Ascending aorta (tissue), 2 donors: ENCODE data around the gene BIN2. TPM values are rescaled to one million over a fixed set of nuclear protein-coding genes. Genes with fewer than 3 reads are reported as not detected.
"Not testable (repeated sequence)": the region's sequence is repeated elsewhere in the genome, so short reads cannot be mapped to it uniquely, and the experiment has no call there.

ENCODE experiments used
- DNase-seq, 2 donors: peaks; one replicate each; pipeline ENCODE4 v3.0.0-alpha.2; 2019; ENCODE audit warnings: low spot score in 2 of 2
- H3K27ac ChIP-seq, 2 donors: fragments of 200-600 bp; sonication (generic); one replicate each; pipeline ENCODE4 v1.5.1; 2016 to 2017; ENCODE audit warnings: mild to moderate bottlenecking in 1 of 2
- H3K27me3 ChIP-seq: fragments of 200-600 bp; sonication (generic); one replicate; pipeline ENCODE4 v1.5.1; 2017
- H3K36me3 ChIP-seq, 2 donors: fragments of 200-600 bp; sonication (generic); one replicate each; pipeline ENCODE4 v1.5.1; 2016
- H3K4me1 ChIP-seq, 2 donors: fragments of 200-600 bp; sonication (generic); one replicate each; pipeline ENCODE4 v1.5.1; 2016 to 2017; ENCODE audit warnings: mild to moderate bottlenecking in 1 of 2
- H3K4me3 ChIP-seq, 2 donors: fragments of 200-600 bp; sonication (generic); one replicate each; pipeline ENCODE4 v1.5.1; 2016 to 2017; ENCODE audit warnings: mild to moderate bottlenecking in 1 of 2
- H3K9me3 ChIP-seq, 2 donors: fragments of 200-600 bp; sonication (generic); one replicate each; pipeline ENCODE4 v1.5.1; 2016
- intact Hi-C: fragments of 100-400 bp; cut with DNase I; formaldehyde crosslinking; loops from one replicate; pipeline ENCODE4 v1.15.1; 2023
- total RNA-seq: library from RNA; depleted of rRNA; stranded (reverse); fragments of >200 nt; gene quantifications from one replicate; pipeline ENCODE4 v1.1.0, GENCODE V29; 2016
- TF ChIP-seq, protein P1 (sequence below), 3 experiments: fragments of 200-600 bp in 2 of 3; fragments of 450-650 bp in 1 of 3; sonication (generic) in 2 of 3; IDR thresholded peaks; one replicate each; pipeline ENCODE4 v1.5.1; 2016 to 2019; ENCODE audit warnings: antibody characterized with exemption in 3 of 3, mild to moderate bottlenecking in 1 of 3, moderate library complexity in 1 of 3

Gene BIN2
- total RNA-seq, 1 donor from 2014 or later: 4.2 TPM

GRCh38 chr12:51307655-51308593, 16.1 kb downstream of the BIN2 start:
- Histone ChIP-seq H3K27me3 (no peaks in the 10 kb centered on the region), H3K36me3 (no peaks in the 10 kb centered on the region), H3K4me3 (no peak overlapping the region), H3K27ac (no peak overlapping the region), H3K9me3 (no peaks in the 10 kb centered on the region), H3K4me1 (no peaks in the 10 kb centered on the region)
- no peak for DNase-seq
- intact Hi-C loops: no loop called here
- TF ChIP-seq, protein P1, sequence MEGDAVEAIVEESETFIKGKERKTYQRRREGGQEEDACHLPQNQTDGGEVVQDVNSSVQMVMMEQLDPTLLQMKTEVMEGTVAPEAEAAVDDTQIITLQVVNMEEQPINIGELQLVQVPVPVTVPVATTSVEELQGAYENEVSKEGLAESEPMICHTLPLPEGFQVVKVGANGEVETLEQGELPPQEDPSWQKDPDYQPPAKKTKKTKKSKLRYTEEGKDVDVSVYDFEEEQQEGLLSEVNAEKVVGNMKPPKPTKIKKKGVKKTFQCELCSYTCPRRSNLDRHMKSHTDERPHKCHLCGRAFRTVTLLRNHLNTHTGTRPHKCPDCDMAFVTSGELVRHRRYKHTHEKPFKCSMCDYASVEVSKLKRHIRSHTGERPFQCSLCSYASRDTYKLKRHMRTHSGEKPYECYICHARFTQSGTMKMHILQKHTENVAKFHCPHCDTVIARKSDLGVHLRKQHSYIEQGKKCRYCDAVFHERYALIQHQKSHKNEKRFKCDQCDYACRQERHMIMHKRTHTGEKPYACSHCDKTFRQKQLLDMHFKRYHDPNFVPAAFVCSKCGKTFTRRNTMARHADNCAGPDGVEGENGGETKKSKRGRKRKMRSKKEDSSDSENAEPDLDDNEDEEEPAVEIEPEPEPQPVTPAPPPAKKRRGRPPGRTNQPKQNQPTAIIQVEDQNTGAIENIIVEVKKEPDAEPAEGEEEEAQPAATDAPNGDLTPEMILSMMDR (IDR thresholded peaks at IDR 0.05): no peak

- no peak for DNase-seq
- no peaks in the 10 kb centered on the region for H3K9me3 ChIP-seq
- TF ChIP-seq, protein P1 (IDR thresholded peaks at IDR 0.05): no peak
- H3K36me3 ChIP-seq: no peaks in the 10 kb centered on the region
- H3K4me3 ChIP-seq: no peak overlapping the region
- no peak overlapping the region for H3K27ac ChIP-seq
- no peaks in the 10 kb centered on the region for H3K4me1 ChIP-seq
- intact Hi-C loops: no loop called here
- H3K27me3 ChIP-seq: no peaks in the 10 kb centered on the region
These were observed 17.5 kb downstream of the BIN2 start for GRCh38 chr12:51306507-51306906.

DNA sequence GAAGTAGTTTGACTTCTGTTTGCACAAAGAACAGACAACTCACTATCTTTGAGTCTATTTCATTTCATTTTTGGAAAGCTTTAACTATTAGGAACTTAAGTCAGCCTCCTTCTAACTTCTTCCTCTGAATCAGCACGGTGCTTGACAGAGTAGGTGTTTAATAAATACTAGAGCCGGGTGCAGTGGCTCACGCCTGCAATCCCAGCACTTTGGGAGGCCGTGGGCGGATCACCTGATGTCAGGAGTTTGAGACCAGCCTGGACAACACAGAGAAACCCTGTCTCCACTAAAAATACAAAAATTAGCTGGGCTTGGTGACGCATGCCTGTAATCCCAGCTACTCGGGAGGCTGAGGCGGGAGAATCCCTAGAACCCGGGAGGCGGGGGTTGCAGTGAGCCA, 23.2 kb downstream of the BIN2 start:
- H3K36me3 ChIP-seq, H3K27me3 ChIP-seq, DNase-seq, H3K4me1 ChIP-seq, H3K9me3 ChIP-seq, H3K4me3 ChIP-seq, H3K27ac ChIP-seq, intact Hi-C loops: not testable (repeated sequence)

GRCh38 chr12:51295651-51296050, 28.3 kb downstream of the BIN2 start:
- intact Hi-C loops: no loop called here
- TF ChIP-seq, protein P1 (IDR thresholded peaks at IDR 0.05): no peak
- H3K27me3 ChIP-seq: no peaks in the 10 kb centered on the region

DNA sequence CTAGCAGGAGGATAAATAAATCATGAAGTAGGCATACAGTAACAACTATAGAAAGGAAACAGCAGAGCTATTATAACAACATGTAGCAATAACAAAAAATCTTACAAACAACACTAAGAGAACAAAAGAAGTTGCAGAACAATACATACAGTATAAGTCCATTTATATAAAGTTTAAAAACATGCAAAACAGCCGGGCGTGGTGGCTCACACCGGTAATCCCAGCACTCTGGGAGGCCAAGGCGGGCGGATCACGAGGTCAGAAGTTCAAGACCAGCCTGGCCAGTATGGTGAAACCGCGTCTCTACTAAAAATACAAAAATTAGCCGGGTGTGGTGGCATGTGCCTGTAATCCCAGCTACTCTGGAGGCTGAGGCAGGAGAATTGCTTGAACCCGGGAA, 29.9 kb downstream of the BIN2 start:
- H3K4me3 ChIP-seq, H3K27ac ChIP-seq, intact Hi-C loops, H3K36me3 ChIP-seq, DNase-seq, H3K27me3 ChIP-seq, H3K9me3 ChIP-seq, H3K4me1 ChIP-seq: not testable (repeated sequence)

More at GRCh38 chr12:51295651-51296050, 28.3 kb downstream of the BIN2 start:
- Histone ChIP-seq H3K36me3 (no peaks in the 10 kb centered on the region), H3K4me1 (no peaks in the 10 kb centered on the region), H3K4me3 (no peak overlapping the region), H3K9me3 (no peaks in the 10 kb centered on the region), H3K27ac (no peak overlapping the region)
- DNase-seq: no peak

- intact Hi-C loops: no loop called here
- TF ChIP-seq, protein P1 (IDR thresholded peaks at IDR 0.05): no peak
- Histone ChIP-seq H3K27me3 (no peaks in the 10 kb centered on the region), H3K4me3 (no peak overlapping the region), H3K9me3 (no peaks in the 10 kb centered on the region), H3K27ac (no peak overlapping the region), H3K36me3 (no peaks in the 10 kb centered on the region), H3K4me1 (no peaks in the 10 kb centered on the region)
- DNase-seq: no peak
These were observed 30.3 kb downstream of the BIN2 start for GRCh38 chr12:51293696-51294095.

- H3K9me3 ChIP-seq, H3K36me3 ChIP-seq, H3K27me3 ChIP-seq, H3K27ac ChIP-seq, intact Hi-C loops, H3K4me3 ChIP-seq, H3K4me1 ChIP-seq: not testable (repeated sequence)
- DNase-seq: peak in 1 of 2 donors; percentile 72
These were observed 32.1 kb downstream of the BIN2 start for GRCh38 chr12:51291603-51292513.
